Epidermal melanocyte (primary cell): ENCODE results near the gene PDPR.
A peak's percentile ranks its signal among the peaks of the same experiment; 100 is the strongest.
"Not testable (repeated sequence)": the region's sequence is repeated elsewhere in the genome, so short reads cannot be mapped to it uniquely, and the experiment has no call there.

Source experiments
- DNase-seq: peaks from one replicate; pipeline ENCODE4 v3.0.0; 2011; ENCODE audit warnings: low spot score; ENCODE audit not compliant: insufficient read length

PDPR gene

DNA sequence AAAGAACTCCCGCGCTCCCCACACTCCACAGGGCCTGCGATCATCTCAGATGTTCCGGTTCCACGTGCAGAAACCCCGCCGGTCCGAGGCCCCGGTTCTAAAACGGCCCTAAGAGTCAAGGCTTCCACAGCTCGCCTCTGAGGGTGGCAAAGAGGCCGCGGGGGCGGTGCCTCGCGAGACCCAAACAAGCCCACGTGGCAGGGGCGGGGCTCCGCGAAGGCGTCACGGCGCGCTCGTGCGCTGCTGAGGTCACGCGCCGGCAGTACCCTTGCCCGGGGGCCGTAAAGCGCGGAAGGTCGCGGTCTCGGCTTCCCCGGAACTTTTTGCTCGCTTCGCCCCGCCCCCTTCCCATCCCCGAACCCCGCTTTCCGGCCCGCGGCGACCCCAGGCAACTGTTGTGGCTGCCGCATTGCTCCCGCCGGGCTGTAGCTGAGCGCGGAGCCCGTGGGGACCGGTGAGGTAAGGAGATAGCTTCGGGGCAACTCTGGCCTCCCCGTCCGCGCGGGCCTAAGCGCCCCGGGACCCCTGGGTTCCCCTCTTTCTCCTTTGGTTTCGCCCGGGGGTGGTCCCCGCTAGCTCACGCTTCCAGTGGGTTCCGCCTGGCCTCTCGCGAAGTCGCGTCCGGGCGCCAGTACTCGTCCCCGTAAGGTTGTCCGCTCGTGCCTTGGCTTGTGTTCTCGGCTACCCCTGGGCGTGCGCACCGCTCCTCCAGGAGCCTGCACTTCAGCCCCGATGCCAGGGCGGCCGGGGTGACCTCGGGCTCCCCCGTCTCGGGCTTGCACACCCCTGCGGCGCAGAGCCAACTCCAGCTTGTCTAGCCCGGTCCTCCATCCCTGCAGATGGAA is at the start of gene PDPR:
Gene PDPR, plus strand, starts transcription at position 351 of the 845 bp plus-strand sequence. CDS start 6,161 bp downstream, outside the sequence.
- DNase-seq: peak; percentile 29

DNA sequence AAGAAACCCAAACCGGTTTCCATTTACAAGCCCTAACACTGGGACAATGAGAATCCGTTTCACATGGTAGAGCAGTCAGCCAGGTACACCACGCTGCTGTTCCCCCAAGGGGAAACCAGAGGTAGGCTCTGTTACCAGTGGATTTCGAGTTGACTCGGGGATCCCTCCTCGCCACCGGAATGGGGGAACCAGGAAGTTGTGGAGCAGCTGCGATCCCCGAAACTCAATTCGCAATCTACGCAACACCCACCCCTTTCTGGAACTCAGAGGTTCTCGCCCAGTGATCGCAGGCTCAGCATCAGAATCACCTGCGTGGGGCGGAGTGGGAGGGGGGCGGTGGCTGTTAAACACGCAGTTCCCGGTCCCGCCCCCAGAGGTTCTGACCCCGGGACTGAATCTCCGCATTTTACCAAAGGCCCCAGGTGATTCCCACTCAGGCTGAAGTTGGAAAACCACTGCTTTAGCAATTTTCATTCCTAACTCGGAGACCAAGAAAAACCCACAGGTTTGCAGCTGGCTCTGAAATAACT is 49.2 kb upstream of the PDPR start:
- DNase-seq: not testable (repeated sequence)

DNA sequence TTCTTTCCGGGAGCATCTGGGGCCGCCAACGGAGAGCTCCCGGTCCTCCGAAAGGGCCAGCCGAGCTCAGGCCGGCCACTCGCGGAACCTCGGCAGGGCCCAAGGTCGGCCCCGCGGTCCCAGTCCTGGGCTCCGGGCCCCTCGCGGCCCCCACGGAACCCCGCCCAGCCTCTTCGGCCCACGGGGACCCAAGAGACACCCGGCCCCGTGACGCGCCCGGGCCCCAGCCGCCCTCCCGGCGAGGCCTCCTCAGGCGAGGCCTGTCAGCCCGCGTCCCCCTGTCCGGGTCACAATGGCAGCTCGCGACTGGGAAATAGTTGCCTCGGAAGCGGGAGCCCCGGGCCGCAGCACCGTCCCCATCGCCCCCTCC is 48.8 kb upstream of the PDPR start:
- DNase-seq: not testable (repeated sequence)

DNA sequence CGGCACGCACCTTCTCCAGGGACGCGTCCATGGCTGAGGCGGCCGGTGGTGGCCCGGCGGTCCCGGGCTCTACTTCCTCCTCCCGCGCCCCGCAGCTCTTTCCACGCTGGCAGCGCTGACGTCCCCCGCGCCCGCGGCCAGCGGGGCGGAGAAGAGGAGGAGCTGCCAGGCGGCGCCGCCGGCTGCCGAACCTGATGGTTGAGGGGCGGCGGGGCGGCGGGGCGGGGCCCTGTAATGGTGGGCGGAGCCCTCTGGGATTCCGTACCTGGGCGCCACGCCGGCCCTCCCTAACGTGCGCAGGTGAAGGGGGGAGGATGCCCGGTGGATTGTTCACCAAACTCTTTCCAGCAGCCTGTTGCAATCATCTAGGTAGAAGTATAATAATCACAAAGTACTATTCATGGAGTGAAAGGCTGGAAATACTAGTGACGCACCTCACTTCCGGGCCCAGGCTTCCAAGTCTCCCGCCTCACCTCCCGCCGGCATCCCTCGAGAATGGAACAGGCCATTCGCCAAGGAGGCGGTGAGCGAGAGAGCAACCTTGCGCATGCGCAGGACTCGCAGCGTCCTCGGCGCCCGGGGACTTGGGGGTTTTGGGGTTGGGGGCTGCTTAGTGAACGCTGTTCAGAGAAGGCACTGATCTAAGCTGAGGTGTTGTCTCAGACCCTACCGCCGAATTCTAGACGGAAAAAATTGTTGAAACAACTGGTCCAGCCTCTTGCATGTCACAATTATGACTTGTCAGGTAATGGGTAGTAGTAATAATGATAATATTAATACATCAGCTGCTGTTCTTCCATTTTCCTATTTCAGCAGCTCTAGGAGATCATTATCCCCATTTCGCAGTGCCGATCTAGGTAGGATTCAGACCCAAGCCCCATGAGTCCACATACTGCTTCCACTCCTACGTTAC is 48.1 kb upstream of the PDPR start:
- peak; percentile 51 for DNase-seq

DNA sequence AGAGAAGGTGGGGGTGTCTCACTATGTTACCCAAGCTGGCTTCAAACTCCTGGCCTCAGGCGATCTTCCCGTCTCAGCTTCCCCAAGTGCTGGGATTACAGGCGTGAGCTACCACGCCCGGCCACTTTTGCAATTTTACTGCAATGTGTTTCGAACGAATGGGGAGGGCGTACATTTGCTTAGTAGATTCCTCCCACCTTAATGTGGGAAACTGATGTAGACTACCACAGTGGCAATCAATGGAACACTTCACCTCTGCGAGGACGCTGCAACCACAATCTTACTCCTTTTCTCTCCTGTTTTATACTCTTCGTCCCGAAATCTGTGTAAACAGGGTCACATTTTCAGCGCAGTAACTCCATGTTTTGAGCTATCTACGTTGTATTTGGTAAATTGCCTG is 47.4 kb upstream of the PDPR start:
- DNase-seq: not testable (repeated sequence)

DNA sequence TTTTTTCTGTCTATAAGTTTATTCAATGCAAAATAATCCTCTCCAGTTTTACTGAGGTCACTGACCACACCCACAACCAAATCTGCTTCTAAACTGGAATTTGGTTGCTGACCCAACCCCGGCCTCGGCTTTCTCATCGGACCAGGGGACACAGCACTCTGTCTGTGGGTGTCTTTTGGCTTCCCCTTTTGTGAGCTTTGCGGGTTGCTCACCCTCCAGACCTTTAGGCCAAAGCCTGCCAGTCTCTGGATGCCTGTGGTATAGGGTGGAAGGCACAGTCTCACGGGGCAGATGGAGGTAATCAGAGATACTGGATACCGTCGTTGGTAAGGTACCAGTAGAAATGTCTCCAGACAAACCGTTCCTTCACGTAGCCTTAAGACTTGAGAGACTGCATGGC is 35.1 kb upstream of the PDPR start:
- DNase-seq: not testable (repeated sequence)

DNA sequence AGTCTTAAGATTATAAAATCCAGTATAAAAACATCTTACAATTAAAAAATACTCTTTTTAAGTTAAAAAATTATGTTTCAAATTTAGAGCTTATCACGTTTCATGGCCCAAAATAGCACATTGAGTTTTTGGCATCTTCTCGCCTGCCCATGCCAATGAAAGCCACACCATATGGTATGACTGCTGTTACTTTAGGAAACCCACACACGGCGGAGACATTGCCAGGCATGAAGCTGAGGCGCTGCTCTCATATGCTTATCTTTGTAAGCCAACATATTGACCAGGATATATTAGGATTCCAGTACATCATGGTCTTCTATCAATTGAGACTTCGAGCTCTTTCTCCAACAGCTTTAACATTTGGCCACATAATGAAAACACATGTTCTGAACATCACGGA is 32.9 kb upstream of the PDPR start:
- not testable (repeated sequence) for DNase-seq

DNA sequence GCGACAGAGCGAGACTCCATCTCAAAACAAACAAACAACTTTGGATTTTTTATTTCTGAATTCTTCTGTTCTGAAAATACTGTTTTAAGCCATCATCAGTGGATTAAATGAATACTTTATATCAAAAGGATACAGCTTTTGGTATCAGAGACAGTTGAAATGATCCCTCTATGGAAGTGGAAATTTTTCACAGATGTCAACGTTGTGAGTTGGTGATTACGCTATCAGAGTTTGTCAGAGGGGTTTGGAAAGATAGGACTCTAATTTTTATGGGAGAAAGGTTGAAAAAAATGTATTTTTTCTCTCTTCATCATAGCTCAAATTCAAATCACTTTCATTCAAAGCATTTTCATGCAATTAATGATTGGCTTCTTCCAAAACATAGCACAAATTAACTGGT is 30.2 kb upstream of the PDPR start:
- DNase-seq: not testable (repeated sequence)

DNA sequence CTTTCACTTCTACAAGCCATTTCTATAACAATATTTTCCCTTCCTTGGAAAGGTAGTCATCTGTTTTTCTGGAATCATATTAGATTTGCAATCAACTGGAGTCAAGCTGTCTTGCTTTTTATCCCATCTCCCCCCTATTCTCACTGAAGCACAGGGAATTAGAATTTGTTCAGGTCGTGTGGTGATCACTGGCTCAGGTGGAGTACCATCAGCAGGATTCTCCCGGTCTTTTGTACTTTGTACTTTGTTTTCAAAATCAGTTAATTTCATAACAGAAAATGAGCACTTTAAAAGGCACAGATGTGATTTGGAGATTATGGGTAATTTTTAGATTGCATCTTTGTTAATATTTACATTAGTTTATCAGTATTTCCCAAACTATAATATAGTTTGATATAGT is 26.0 kb upstream of the PDPR start:
- DNase-seq: not testable (repeated sequence)

DNA sequence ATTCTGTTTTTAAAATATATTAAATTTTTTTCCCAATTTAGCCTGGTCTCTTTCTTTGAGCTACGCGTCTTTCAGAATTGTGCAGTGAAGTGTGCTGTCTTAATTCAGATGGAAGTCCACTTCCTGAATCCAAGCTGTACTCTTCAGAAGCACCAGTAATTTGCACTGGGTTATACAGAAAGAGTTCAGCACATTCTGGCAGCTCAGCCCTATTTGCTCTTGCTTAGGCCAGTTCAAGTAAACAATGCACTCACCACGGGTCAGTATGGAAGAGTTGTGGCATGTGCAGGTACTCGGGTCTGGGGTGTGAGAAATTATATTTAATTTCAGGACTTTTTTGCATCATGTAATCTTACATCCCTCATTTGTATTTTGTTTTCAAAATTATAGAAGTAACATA is 25.3 kb upstream of the PDPR start:
- not testable (repeated sequence) for DNase-seq

DNA sequence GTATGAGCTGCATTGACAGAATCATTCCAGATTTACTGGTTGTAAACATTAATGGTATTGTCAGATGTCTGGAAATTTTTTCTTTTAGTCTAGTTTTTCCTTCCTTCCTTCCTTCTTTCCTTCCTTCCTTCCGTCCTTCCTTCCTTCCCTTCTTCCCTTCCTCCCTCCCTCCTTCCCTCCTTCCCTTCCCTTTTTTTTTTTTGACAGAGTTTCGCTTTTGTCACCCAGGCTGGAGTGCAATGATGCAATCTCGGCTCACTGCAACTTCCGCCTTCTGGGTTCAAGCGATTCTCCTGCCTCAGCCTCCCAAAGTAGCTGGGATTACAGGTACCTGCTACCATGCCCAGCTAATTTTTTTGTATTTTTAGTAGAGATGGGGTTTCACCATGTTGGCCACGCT is 24.8 kb upstream of the PDPR start:
- not testable (repeated sequence) for DNase-seq

DNA sequence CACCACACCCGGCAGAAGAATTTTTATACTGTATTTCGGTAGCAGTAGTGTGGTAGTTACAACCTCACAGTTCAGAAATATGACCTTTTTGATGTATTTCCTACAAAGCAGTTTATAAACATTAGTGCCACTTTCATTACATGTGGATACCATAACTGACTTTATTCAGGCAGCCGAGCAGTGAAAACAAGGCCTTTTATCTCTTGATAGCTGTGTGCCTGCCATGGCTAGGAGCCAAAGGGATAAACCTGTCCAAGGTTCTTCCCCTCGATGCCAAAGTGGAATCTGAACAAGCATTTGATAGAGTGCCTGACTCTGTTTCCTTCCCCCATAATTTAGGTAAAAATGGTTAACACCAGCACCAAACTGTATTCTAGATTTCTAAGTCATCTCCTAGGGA is 23.0 kb upstream of the PDPR start:
- DNase-seq: not testable (repeated sequence)

DNA sequence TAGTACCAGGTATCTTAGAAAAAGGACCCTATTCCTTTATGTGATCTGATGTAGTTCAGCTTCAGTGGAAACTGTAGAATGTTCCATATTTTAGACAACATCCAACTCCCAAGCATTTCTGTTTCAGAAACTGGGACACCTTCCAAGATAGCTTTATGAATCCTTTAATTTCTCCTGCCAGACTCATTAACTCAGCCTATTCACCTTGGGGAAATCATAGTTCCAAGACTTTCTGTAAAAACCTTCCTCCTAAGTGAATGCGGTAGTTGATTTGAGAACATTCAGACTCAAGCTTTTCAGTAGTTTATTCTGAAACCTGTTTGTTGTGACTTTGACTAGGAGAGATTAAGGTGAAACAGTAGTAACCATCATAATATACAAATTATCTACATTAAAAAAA is 20.0 kb upstream of the PDPR start:
- not testable (repeated sequence) for DNase-seq

DNA sequence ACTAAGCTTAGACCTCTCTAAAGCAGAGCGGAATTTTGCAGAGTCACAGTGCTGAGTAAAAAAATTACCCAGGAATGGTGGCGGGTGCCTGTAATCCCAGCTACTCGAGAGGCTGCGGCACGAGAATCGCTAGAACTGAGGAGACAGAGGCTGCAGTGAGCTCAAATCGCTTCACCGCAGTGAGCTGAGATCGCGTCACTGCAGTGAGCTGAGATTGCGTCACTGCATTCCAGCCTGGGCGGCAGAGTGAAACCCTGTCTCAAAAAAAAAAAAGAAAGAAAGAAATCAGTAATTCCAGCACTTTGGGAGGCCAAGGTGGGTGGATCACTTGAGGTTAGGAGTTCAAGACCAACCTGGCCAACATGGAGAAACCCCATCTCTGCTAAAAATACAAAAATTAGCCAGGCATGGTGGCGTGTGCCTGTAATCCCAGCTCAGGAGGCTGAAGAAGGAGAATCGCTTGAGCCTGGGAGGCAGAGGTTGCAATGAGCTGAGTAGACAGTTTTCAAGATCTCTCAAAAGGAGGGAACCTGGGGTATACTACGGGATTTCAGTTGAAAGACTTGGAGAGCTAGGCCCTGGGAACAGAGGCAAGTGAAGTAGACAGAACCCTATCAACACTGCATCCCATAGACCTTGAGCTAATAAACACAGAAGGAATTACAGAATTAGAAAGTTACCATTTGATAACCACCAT is 4.4 kb upstream of the PDPR start:
- not testable (repeated sequence) for DNase-seq

DNA sequence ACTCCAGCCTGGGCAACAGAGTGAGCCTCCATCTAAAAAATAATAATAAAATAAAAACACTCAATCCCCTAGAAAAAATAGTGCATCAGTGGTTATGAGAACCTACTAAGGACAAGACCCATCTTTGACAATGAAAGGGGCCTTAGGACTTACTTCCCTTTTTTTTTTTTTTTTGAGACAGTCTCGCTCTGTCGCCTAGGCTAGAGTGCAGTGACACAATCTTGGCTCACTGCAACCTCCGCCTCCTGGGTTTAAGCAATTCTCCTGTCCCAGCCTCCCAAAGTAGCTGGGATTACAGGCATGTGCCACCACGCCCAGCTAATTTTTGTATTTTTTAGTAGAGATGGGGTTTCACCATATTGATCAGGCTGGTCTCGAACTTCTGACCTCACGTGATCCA is 2.0 kb upstream of the PDPR start:
- not testable (repeated sequence) for DNase-seq

DNA sequence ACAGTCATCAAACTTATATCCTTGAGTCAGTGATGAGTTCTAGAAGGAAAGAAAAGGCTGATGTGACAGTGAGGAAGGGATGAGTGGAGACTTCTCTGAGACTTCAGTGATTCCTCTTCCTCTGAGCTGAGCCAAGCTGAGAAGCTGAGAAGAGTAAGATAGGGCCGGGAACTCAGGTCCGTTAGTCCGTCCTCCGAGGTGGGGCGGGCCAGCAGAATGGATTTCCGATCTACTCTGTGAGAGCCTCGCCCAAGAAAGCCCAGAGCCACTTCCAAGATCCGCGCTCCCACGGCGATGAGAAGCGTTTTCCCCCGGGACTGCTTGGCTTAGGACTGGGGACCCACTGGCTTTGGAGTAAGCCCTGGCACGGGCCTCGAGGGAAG is 542 bp upstream of the PDPR start:
- DNase-seq: not testable (repeated sequence)

DNA sequence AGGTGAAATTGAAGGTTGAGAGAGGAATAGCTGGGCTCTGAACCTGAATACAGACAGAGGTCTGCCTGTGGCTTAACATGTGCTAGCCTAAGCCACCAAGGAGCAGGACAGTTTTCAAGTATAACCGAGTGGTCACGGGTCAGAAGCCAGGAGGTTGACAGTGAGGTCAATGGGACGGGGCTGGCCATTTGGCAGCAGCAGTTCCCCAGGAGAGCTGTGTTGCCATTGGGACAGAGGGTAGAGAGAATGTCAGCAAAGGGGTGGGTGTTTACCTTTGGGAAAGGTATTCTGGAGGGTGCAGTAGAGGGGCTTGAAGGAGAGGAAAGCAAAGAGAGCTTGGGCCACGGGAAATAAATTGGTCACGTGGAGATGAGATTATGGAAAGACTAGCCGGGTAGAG is 4.2 kb downstream of the PDPR start:
- DNase-seq: not testable (repeated sequence)

DNA sequence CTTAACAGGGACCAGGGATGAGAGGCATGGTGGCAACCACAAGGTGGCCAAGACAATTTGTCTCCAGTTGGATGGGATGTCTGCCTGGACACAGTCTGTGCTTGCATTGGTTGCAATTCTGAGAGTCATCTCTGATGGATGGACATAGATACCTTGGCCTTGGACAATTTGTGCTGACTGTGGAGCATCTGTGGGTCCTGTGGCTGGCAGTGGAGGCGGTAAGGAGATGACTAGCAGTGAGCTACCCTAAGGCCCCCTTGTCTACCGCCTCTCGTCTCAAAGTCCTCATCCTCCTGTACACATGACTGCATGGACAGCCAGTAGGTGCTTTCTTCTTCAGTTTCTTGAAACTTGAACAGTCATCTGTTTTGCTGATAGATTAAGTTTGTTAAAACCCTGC is 4.6 kb downstream of the PDPR start:
- not testable (repeated sequence) for DNase-seq

DNA sequence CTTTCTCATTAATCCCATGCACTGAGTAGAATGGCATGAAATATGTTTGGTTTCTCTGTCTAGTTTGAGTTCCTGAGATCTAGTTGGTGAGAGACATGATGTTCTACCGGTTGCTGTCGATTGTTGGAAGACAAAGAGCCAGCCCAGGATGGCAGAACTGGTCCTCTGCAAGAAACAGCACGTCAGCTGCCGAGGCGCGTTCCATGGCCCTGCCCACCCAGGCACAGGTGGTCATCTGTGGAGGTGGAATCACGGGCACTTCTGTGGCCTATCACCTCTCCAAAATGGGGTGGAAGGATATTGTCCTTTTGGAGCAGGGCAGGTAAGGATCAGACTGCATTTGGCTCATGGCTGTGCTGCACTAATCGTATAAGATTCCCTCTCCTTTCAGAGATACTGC is 6.3 kb downstream of the PDPR start:
- DNase-seq: not testable (repeated sequence)

DNA sequence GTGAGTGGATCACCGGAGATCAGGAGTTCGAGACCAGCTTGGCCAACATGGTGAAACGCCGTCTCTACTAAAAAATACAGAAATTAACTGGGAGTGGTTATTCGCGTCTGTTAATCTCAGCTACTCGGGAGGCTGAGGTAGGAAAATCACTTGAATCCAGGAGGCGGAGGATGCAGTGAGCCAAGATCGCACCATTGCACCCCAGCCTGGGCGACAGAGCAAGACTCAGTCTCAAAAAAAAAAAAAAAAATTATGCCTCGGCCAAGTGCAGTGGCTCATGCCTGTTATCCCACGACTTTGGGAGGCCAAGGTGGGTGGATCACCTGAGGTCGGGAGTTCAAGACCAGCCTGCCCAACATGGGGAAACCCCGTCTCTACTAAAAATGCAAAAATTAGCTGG is 9.7 kb downstream of the PDPR start:
- not testable (repeated sequence) for DNase-seq

DNA sequence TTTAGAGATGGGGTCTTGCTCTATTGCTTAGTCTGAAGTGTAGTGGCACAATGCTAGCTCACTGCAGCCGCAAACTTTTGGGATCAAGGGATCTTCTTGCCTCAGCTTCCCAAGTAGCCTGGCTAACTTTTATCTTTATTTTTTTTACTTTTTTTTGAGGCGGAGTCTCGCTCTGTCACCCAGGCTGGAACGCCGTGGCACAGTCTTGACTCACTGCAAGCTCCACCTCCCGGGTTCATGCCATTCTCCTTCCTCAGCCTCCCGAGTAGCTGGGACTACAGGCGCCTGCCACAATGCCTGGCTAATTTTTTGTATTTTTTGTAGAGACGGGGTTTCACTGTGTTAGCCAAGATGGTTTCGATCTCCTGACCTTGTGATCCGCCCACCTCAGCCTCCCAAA is 12.1 kb downstream of the PDPR start:
- not testable (repeated sequence) for DNase-seq
